CD4-positive, alpha-beta T cell treated with Interleukin-17A for 4 hours (primary cell): Measurements from ENCODE around the gene ADARB2.
"Not testable (repeated sequence)": the region's sequence is repeated elsewhere in the genome, so short reads cannot be mapped to it uniquely, and the experiment has no call there.

Experiments used
- DNase-seq: peaks from one replicate; pipeline ENCODE4 v3.0.0-alpha.2; 2020; ENCODE audit warnings: mixed read lengths

The ADARB2 gene

DNA sequence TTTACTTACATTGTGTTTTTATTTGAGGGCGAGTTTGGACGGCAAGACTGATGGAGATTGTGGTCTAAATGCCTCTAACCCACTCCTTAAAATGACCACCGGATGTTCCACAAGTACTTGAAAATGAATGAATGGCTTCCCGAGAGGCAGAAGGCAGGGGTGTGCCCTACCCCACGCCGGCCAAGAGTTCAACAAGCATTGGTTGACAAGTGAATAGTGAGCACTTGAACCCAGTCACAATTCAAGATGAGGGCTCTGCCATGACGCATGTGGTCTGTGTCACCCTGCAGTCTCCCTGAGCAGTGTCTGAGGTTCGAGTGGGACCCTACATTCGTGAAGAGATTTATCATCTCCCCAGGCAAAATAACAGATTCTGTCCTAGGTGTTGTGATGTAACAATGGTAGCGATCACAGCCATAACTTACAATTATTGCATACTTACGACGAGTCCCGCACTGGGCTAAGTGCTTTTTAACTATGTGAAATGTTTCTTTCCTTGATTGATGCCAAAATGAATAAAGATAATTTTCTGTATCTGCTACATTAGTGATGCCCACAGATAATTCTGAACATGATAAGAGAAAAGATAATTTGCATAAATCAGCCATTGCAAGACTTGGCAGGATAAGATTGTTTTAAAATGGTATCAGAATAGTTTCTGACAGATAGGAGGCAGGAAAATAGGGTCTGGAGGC lies 375.8 kb downstream of the ADARB2 start:
- DNase-seq: no peak

DNA sequence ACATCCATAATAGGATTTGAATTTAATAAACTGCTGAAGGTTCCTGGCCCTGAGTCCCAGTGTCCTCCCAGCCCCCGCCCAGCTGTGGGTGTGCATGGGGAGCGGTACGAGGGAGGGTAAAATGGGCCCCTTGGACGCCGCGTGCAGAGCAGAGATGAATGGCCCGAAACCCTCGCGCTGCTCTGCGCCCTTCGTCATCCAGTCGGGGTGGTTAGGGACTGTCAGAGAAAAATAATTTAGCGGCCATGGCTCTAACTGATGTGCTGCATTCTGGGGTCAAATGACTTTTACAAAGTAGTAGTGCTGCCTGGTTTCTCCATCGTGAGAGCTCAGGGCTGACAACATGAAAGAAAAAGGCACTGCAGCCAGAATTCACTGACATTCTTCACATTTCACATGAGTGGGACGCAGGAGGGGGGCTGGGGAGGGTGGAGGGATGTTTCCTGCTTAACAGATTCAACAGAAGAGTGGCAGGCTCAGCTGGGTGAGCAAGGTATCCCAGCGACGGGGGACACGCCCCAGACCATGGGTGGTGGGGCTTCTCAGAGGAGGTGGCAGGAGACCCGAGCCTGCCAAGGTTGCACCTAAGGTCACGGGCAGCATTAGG lies 376.7 kb downstream of the ADARB2 start:
- no peak for DNase-seq

DNA sequence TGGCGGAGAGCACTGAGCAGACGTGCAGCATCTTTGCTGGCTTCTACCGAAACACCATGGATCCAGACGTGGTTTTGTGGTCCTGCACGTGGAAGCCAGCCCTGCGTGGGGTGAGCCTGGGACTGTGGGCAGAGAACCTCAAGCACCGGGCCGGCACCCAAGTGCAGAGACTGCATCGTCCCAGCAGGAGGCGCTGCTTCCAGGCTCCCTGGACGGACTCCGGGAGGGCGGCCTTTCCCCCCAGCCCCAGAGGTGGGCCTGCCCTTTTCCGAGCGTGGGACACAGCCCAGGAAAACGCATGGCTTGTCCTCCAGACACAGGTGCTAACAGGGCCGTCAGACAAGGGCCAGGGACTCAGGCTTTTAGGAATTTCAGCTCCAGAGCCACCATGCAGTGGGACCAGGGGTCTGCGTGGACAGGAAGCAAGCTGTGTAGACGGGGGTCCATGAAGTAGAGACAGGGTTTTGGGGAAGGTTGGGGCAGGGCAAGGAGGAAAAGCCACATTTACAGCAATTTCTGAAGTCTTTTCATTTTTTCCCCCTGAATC lies 377.2 kb downstream of the ADARB2 start:
- DNase-seq: no peak

GRCh38 chr10:1359626-1359955 lies 377.7 kb downstream of the ADARB2 start:
- no peak for DNase-seq

DNA sequence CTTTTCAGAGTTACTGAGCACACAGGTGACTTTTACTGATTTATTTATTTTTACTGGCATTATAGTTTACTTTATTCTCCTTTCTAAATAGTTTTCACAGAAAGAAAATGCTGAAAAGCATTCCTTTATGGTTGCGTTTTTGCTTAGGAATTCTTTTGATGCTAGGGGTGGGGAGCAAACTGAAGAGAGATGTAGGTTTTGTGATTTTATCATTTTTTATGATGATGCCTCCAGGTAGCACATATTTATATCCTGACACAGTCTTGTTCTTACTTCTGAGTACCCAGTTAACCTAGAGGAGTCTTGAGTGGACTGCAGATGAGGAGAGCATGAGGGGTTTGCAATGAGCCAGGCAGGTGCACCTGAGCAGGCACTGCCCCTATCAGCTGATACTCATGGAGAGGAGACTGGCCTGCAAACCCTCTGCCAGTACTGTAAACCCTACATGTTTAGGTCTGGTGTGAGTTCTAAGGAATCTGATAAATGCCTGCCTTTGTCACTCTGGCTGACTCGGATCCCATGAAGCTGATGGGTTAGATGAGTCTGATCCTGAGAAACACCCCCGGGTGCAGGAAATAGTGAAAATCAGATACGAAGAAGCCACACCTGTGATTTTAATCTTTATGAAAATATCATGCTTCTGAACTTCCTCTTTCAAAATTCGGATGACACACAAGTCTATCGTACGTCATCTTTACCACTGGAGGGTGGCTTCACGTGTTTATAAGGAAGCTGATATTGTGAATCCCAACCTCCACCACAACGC lies 378.3 kb downstream of the ADARB2 start:
- DNase-seq: no peak

GRCh38 chr10:1358147-1358546 lies 379.2 kb downstream of the ADARB2 start:
- no peak for DNase-seq

DNA sequence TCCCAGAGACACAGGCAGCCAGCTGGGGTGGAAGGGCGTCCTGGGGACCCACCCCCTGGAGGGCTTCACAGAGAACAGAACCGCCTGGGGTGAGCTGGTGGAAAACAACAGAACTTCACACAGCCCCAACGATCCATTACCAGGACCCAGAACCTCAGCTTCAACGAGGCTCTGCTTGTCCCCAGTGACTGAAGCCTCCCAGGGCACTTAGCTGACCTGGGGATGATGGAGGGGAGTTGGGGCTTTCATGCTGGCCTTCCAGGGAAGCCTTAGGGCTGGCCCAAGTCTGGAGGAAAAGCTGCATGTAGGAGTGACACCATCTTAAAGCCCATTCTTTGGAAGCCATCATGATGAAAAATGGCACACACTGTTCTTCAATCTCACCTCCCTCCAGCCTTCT lies 381.0 kb downstream of the ADARB2 start:
- DNase-seq: no peak

DNA sequence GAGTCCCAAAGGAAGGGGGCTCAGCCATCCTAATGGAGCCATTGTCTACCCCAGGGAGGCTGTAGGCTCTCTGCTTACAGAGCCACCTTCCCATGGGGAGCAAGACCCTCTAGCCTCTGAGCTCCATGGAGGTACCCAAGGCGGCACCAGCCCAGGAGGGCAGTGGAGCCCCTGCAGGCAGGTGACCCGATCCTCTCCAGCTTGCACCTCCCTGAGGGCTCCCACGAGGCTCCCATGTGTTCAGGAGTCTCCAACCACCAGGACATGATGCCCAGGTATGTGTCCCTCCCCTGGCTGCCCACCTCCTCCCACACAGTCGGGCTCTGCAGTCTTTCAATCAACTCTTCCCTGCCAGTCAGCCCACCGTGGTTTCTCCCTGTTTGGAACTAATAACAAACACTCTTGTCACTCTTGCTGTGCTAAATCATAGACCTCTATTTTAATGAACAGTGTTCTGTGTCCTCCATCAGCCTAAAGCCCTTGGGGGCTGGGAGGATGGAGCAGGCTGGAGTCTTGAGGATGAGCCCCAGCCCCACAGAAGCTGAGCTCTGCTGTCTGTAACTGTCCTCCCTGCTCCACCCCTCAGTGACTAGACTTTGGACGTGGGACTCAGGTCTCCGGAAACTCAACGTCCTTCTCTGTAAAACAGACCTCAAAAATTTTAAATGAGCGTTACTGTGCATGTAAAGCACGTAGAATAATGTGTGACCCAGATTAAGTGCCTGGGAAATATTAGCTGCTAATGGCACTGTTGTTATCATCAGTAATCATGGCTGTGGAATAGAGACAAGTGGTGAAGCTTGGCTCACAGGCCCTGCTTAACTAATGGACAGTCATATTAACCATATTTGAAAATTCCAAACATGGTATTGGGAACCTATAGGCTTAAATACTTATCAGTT lies 382.3 kb downstream of the ADARB2 start:
- no peak for DNase-seq

GRCh38 chr10:1352296-1352695 lies 385.0 kb downstream of the ADARB2 start:
- DNase-seq: not testable (repeated sequence)

DNA sequence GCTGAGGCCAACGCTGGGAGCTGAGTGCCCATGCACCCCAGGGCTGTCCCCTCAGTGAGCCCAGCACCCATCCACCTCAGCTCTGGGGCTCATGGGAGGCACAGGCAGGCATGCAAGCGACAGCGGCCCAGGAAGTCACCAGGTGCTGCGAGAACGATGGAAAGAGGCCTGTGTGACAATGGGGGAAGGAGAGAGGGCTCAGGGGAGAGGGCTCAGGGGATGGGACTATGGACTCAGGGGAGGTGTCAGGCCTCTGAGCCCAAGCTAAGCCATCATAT lies 388.6 kb downstream of the ADARB2 start:
- DNase-seq: no peak

DNA sequence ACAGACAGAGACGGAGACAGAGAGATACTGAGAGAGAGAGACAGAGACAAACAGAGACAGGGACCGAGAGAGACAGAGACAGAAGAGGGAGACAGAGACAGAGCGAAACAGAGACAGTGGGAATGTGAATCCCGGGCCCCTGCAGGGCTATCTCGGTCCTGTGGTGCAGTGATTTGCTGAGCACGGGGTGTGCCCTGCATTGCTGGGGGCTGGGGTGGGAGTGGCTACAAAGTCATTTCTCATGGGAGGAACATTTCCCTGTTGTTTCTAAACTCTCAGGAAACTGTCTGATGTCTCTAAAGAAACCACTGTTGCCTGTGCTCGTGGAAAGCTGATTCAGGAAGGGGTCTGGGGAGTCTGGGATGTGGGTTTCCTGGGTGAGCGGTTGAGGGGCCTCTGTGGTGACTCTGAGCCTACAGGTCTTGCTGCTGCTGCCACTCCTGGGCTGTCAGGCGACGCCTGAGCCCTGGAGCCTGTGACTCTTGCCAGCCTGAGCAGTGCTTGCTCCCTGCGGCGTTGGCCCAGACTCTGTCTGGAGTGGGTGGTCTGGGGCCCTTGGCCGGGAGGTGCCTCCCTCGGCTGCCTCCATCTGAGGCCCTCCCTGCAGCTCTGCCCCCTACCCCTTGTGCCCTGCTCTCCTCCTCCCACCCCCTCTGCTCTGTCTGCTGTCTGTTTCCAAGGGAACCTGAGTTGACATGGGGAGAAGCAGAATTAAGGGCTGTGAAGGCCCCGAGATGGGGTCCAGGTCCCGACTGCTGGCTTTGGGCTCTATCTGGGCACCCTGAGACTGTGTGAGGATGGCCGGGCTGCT lies 389.2 kb downstream of the ADARB2 start:
- DNase-seq: no peak

- no peak for DNase-seq
These were observed 389.8 kb downstream of the ADARB2 start for GRCh38 chr10:1347525-1347924.

- no peak for DNase-seq
These were observed 391.1 kb downstream of the ADARB2 start for GRCh38 chr10:1346201-1346600.

DNA sequence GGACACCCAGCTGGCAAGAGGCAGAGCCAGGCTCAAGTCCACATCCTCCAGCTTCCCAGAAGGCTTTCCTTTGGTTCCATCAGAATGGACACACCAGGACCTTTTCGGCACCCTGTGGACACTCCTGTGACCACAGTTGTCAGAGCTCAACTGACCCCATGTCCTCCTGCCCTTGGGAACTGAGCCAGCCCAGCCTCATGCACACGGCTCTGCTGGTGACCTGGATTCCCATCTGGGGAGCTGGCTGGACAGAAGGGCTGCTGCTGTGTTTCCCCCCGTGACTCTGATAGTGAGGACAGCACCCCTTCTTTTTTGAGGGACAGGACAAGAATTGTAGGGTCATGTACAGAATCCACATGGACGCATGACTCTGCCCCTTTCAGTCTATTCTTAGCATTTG lies 392.0 kb downstream of the ADARB2 start:
- DNase-seq: no peak

- DNase-seq: no peak
These were observed 392.5 kb downstream of the ADARB2 start for GRCh38 chr10:1344846-1345245.

DNA sequence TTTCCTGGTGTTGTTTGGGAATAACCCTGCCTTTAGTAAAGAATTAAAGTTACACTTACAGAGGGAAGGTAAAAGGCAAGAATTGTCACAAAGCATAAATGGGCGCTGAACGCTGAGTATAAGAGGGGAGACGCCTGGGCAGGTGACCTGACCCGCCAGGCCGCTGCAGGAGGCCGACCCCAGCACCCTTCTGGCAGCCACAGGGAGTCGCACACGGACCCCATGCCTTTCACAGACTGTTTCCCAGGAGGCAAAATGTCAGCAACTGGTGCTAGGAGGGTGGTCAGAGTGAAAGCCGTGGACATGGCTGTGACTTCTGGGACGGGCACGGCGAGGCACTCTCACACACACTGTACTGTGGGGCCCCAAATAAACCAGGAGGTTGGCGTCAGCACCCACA lies 392.9 kb downstream of the ADARB2 start:
- no peak for DNase-seq

GRCh38 chr10:1343176-1343575 lies 394.1 kb downstream of the ADARB2 start:
- DNase-seq: no peak

- not testable (repeated sequence) for DNase-seq
These were observed 396.3 kb downstream of the ADARB2 start for GRCh38 chr10:1341052-1341451.

DNA sequence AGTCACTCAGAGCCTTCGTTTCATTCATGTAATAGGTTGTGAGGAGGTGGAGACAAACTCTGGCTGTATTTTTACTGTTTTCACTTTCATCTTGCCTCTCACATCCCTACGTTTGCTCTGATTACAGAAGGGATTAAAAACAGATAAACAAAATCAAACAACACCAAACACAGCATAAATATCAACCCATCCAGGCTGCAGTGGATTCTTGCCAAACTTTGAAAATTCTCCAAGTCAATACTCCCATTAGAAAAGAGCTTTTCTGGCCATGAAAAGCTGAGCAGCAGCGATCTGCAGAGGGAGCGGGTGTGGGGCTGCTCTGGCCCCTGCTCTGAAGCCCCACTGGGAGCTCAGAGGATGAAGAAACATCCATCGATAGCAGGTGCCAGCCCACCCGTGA lies 397.9 kb downstream of the ADARB2 start:
- DNase-seq: no peak

DNA sequence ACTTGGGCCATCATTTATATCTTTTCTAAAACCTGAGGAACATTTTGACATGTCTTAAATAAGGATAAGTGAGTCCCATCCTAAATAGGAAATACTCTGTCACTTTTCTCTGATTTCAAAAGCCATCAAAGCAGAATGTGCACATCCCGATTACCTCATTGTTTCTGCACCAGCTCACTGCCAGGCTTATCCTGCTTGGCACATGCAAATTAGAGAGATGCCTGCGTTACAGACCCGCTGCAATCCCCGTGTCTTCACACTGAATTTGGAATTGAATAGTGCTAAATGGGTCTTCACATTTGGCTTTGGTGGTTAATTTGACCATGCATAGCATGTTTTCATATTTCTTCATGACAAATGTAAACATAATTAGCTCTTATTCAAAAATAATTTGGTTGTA lies 401.7 kb downstream of the ADARB2 start:
- DNase-seq: no peak

DNA sequence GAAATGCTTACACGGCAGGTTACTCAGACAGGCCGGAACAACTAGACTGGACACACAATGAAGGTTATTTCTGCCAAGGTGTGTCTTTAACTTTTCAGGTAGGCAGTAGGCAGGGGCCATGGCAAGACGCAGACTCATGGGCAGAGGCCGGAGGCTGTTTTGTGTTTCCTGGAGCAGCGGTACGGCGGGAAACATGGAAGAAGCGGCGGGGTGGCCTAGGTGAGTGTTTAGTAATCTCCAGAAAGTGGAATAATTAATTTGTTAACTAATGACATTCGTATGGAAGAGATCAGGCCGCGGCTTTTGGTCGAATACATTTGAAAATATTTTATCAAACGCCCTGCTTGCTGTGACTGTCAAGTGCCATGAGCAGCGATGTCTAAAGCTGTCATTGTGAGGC lies 403.3 kb downstream of the ADARB2 start:
- DNase-seq: no peak

DNA sequence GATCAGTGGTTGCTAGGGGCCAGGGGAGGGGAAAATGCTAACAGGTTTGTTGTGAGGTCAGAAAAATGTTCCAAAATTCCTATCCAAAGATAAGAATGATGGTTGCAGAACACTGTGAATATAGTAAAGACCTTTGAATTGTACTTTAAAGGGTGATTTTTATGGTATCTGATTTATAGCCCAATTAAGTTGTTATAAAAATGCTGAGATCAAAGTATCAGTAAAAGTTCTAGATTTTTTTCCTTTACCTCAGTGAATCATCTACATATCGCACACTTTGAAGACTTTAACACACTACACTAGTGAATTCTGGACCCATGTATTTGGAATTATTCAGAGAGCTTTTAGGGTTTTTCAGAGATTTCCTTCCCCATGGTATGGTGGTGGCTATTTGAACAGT lies 405.8 kb downstream of the ADARB2 start:
- no peak for DNase-seq
